ENCODE measurements around the gene MRPL37. TPM values are rescaled to one million over a fixed set of nuclear protein-coding genes. Genes with fewer than 3 reads are reported as not detected.

Gene MRPL37
- total RNA-seq, 1 experiment from 2014 or later = 138 TPM

DNA sequence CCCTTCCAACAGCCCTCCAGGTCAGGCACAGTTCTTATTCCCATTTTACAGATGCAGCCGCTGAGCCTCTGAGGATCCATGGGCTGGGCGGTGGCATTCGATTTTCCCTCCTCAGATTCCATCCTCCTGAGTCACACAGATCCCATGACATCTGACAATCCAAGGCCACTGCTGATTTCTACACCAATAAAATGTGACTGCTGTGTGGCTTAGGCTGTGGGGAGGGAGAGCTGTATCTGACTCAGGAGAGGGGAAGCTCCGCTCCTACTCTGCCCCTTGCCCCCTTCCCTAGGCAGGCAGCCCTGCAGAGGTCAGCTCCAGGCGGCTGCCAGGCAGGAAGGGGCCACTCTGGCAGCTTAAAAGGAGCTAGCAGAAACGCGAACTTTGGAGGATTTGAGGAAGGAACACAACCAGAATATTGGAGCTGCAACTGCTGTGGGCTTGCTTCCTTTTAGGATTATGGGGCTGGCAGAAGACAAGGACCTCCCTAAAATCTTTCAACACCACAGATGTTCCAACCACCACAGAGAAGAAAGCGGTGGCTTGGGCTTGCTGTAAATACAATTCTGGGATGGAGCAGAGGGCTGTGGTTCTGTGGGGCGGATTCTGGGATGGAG is 50.0 kb downstream of the MRPL37 start:
- Histone ChIP-seq H3K4me1 (ENCODE audit: control insufficient read depth, insufficient read depth, low read length) (peaks cover 36% of the 10 kb centered on the region), H3K36me3 (ENCODE audit: control insufficient read depth, insufficient read depth, low read length) (no peaks in the 10 kb centered on the region), H3K4me3 (ENCODE audit: low read depth in 2 of 2, low read length in 2 of 2) (no peak overlapping the region), H3K27ac (ENCODE audit: low read length) (peak overlapping the region; percentile 71), H3K27me3 (ENCODE audit: control insufficient read depth, insufficient read depth, low read length) (no peaks in the 10 kb centered on the region), H3K9me3 (ENCODE audit: control insufficient read depth, insufficient read depth, low read depth, low read length) (no peaks in the 10 kb centered on the region)
- TF ChIP-seq TCF7L2 (IDR thresholded peaks at IDR 0.05; ENCODE audit: low read depth, low read length) (no peak), SIN3A (IDR thresholded peaks at IDR 0.05; ENCODE audit: borderline replicate concordance, insufficient read depth, low read depth, low read length) (no peak), POLR2AphosphoS5 (IDR thresholded peaks at IDR 0.05; ENCODE audit: low read depth, low read length) (no peak)
- TF ChIP-seq, protein P1, sequence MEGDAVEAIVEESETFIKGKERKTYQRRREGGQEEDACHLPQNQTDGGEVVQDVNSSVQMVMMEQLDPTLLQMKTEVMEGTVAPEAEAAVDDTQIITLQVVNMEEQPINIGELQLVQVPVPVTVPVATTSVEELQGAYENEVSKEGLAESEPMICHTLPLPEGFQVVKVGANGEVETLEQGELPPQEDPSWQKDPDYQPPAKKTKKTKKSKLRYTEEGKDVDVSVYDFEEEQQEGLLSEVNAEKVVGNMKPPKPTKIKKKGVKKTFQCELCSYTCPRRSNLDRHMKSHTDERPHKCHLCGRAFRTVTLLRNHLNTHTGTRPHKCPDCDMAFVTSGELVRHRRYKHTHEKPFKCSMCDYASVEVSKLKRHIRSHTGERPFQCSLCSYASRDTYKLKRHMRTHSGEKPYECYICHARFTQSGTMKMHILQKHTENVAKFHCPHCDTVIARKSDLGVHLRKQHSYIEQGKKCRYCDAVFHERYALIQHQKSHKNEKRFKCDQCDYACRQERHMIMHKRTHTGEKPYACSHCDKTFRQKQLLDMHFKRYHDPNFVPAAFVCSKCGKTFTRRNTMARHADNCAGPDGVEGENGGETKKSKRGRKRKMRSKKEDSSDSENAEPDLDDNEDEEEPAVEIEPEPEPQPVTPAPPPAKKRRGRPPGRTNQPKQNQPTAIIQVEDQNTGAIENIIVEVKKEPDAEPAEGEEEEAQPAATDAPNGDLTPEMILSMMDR (IDR thresholded peaks at IDR 0.05) = no peak
- TF ChIP-seq, protein P2, sequence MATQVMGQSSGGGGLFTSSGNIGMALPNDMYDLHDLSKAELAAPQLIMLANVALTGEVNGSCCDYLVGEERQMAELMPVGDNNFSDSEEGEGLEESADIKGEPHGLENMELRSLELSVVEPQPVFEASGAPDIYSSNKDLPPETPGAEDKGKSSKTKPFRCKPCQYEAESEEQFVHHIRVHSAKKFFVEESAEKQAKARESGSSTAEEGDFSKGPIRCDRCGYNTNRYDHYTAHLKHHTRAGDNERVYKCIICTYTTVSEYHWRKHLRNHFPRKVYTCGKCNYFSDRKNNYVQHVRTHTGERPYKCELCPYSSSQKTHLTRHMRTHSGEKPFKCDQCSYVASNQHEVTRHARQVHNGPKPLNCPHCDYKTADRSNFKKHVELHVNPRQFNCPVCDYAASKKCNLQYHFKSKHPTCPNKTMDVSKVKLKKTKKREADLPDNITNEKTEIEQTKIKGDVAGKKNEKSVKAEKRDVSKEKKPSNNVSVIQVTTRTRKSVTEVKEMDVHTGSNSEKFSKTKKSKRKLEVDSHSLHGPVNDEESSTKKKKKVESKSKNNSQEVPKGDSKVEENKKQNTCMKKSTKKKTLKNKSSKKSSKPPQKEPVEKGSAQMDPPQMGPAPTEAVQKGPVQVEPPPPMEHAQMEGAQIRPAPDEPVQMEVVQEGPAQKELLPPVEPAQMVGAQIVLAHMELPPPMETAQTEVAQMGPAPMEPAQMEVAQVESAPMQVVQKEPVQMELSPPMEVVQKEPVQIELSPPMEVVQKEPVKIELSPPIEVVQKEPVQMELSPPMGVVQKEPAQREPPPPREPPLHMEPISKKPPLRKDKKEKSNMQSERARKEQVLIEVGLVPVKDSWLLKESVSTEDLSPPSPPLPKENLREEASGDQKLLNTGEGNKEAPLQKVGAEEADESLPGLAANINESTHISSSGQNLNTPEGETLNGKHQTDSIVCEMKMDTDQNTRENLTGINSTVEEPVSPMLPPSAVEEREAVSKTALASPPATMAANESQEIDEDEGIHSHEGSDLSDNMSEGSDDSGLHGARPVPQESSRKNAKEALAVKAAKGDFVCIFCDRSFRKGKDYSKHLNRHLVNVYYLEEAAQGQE (IDR thresholded peaks at IDR 0.05; ENCODE audit: insufficient read depth in 1 of 2, low read depth in 2 of 2, low read length in 1 of 2) = no peak
- CTCF ChIA-PET = no interaction called here
- in situ Hi-C loops (cut with HindIII; ENCODE audit: low pct_unique_long_range_greater_than_20kb, low sequenced_read_pairs) = no loop called here
- ATAC-seq (peak; percentile 87), DNase-seq (ENCODE audit: low read depth, low spot score) (peak; percentile 60)
- intact Hi-C loops (cut with micrococcal nuclease; ENCODE audit: unreplicated experiment) = no loop called here
- no TSS peak for BruUV-seq (replicated peaks)
- POLR2A ChIA-PET = no interaction called here

DNA sequence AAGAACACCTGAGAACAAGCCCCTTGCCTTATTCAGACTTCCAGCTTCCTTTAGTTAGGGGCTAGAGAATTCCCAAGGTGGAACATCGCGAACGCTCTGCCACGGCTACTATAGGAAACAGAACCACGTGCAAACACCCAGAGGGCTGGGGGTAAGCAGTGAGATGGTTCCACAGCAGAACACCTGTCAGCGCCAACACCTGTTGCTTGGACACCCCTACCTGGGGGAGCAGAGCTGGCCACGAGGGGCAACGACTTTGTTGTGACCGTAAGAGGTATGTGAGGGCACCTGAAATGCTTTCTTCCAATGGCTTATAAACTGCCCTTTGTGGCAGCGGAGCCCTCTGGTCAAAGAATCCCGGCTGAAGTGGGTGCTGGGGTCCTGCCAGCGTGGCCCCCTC is 50.7 kb downstream of the MRPL37 start:
- no peak overlapping the region for H3K4me3 ChIP-seq (ENCODE audit: low read depth in 2 of 2, low read length in 2 of 2)
- peak overlapping the region; percentile 71; the same call in 1 of the 2 replicates for H3K27ac ChIP-seq (ENCODE audit: low read length)
- CTCF ChIA-PET = no interaction called here
- H3K27me3 ChIP-seq (ENCODE audit: control insufficient read depth, insufficient read depth, low read length) = no peaks in the 10 kb centered on the region
- H3K4me1 ChIP-seq (ENCODE audit: control insufficient read depth, insufficient read depth, low read length) = peaks cover 36% of the 10 kb centered on the region
- DNase-seq (ENCODE audit: low read depth, low spot score) (no peak), ATAC-seq (no peak)
- BruUV-seq (replicated peaks) = no TSS peak
- H3K9me3 ChIP-seq (ENCODE audit: control insufficient read depth, insufficient read depth, low read depth, low read length) = no peaks in the 10 kb centered on the region
- in situ Hi-C loops (cut with HindIII; ENCODE audit: low pct_unique_long_range_greater_than_20kb, low sequenced_read_pairs) = no loop called here
- TF ChIP-seq, protein P1 (IDR thresholded peaks at IDR 0.05) = no peak
- TF ChIP-seq, protein P2 (IDR thresholded peaks at IDR 0.05; ENCODE audit: insufficient read depth in 1 of 2, low read depth in 2 of 2, low read length in 1 of 2) = no peak
- TF ChIP-seq TCF7L2 (IDR thresholded peaks at IDR 0.05; ENCODE audit: low read depth, low read length) = no peak
- H3K36me3 ChIP-seq (ENCODE audit: control insufficient read depth, insufficient read depth, low read length) = no peaks in the 10 kb centered on the region
- intact Hi-C loops (cut with micrococcal nuclease; ENCODE audit: unreplicated experiment) = no loop called here
- POLR2A ChIA-PET = no interaction called here

Measured in Panc1 (cell line).